Cardiac fibroblast (primary cell): Measurements from ENCODE around the gene IGF2R.
"Not testable (repeated sequence)": the region's sequence is repeated elsewhere in the genome, so short reads cannot be mapped to it uniquely, and the experiment has no call there.

Experiments
- DNase-seq, 2 donors: peaks; one replicate each; pipeline versions ENCODE4 v3.0.0 to v3.0.0-alpha.2; 2010; ENCODE audit warnings: low read depth in 2 of 2
- H3K4me3 ChIP-seq, 2 donors: replicated peaks in 1 of 2; 1 replicate in 1 of 2; 2 replicates in 1 of 2; pipeline ENCODE4 v1.5.1; 2011; ENCODE audit warnings: low read depth in 2 of 2, low read length in 2 of 2, mild to moderate bottlenecking in 2 of 2, moderate library complexity in 1 of 2
- TF ChIP-seq, protein P1 (sequence below): IDR thresholded peaks from one replicate; pipeline ENCODE4 v1.5.1; 2011; ENCODE audit warnings: low read depth, mild to moderate bottlenecking, low read length, inconsistent platforms

IGF2R gene

DNA sequence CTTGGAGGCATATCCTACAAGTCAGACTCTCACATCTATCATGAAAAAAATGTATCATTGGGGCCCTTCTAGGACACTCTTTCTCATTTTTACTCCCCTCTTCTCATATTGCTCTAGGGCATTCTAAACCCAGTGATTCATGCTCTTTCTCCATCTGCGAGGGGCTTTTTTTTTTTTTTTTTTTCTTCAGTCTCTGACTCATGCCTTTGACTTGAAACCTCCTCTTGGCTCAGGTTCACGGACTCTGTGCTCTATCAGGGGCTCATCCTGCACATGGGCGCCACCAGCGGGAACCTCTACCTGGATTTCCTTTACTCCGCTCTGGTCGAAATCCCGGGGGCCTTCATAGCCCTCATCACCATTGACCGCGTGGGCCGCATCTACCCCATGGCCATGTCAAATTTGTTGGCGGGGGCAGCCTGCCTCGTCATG, 170.6 kb downstream of the IGF2R start:
- H3K4me3 ChIP-seq, result no peak overlapping the region
- DNase-seq, result peak; percentile 87 to 93
- TF ChIP-seq, protein P1, sequence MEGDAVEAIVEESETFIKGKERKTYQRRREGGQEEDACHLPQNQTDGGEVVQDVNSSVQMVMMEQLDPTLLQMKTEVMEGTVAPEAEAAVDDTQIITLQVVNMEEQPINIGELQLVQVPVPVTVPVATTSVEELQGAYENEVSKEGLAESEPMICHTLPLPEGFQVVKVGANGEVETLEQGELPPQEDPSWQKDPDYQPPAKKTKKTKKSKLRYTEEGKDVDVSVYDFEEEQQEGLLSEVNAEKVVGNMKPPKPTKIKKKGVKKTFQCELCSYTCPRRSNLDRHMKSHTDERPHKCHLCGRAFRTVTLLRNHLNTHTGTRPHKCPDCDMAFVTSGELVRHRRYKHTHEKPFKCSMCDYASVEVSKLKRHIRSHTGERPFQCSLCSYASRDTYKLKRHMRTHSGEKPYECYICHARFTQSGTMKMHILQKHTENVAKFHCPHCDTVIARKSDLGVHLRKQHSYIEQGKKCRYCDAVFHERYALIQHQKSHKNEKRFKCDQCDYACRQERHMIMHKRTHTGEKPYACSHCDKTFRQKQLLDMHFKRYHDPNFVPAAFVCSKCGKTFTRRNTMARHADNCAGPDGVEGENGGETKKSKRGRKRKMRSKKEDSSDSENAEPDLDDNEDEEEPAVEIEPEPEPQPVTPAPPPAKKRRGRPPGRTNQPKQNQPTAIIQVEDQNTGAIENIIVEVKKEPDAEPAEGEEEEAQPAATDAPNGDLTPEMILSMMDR, result no peak

DNA sequence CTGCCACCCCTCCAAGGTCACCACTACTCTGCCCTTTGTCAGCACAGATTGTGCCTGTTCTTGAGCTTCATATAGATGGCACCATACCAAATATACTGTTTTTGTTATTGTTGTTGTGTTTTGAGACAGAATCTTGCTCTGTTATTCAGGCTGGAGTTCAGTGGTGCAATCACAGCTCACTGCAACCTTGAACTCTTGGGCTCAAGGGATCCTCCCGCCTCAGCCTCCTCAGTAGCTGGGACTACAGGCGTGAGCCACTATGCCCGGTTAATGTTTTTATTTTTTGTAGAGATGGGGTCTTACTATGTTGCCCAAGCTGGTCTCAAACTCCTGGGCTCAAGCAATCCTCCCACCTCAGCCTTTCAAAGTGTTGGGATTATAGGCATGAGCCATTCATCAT, 171.6 kb downstream of the IGF2R start:
- DNase-seq, H3K4me3 ChIP-seq: not testable (repeated sequence)

DNA sequence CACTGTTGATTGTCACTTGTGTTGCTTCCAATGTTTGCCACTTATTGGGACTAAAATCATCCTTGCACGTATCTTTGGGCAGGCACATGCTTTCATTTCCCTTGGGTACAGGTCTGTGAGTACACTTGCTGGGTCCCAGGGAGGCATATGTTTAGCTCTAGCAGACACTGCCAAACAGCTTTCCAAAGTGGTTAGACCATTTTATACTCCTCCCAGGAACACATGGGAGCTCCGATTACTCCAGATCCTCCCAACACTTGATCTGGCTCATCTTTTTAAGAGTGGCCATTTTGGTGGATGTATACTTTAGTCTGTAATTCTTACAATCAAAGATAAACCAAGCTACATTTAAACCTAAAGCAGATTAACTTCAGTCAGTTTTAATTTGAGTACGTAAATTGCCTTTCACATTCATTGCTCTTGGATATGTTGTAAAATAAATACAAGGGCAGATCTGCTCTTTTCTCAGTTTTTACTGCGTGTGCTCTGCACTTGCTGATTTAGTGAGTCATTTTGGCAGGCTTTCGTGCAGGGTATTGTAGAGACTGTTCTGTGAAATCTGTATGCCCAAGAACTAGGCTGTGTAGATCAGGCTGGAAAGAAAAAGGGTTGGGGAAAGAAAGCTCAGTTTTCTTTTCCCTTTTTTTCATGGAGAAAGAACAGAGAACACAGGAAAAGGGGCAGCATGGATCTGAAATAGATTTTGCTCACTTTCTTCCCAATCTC, 172.3 kb downstream of the IGF2R start:
- peak; percentile 63 to 81 for DNase-seq
- TF ChIP-seq, protein P1, result no peak
- H3K4me3 ChIP-seq, result no peak overlapping the region

DNA sequence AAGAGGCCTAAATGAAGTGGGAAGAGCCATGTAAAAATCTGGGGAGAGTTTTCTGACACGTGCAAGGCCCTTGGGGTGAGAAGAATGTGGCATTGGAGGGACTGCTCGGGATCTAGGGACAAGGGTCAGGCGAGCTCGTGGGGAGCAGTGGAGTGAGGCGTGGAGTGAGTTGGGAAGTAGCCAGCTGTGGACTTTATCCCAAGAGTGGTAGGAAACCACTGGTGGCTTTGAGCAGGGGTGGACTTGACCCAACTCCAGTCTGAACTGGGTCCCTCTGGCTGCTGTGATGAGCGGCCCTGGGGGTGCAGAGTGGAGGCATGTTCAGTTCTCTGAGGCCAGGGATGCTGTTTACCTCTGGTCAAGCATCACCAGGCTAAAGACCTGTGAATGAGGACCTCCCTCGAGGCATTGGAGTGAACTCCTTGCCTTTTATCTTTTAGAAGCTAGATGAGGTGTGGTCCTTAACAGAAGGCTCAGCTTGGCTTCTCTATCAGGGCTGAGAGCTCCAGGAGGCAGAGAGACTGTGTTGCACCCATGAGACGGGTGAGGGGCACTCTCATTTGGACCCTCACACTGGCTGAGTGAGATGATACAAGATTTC, 173.3 kb downstream of the IGF2R start:
- TF ChIP-seq, protein P1, result no peak
- no peak overlapping the region for H3K4me3 ChIP-seq
- no peak for DNase-seq

DNA sequence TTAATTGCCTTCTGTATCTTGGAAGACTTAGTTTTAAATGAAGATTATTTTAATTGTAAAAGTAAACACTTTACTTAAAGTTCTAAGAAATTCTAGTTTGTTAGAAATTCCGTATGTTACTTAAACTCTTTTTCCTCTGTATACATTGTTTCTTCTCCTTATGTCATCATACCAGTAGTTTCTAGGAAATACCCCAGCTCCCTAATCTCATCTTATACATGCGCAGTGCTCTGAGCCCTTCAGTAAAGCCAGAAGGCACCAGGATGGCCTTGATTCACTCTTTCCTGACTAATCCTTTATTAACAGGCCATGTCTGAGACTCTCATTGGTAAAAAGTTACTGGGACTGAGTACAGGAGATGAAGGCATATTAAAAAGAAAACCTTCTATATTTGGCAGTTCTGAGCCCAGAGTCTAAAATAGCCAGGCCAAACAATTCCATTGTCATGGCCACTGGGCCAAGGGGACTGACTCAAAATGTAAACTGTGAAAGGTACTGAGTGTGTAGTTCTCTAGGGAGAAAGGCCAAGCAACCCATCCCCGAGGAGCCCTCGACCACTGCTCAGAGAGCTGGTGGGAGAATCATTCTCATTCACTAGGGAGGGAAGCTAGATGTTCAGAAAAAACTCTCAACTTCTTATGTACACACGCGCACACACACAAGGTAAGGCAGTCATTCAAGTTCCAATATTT, 177.7 kb downstream of the IGF2R start:
- no peak for DNase-seq
- no peak overlapping the region for H3K4me3 ChIP-seq
- TF ChIP-seq, protein P1, result no peak

DNA sequence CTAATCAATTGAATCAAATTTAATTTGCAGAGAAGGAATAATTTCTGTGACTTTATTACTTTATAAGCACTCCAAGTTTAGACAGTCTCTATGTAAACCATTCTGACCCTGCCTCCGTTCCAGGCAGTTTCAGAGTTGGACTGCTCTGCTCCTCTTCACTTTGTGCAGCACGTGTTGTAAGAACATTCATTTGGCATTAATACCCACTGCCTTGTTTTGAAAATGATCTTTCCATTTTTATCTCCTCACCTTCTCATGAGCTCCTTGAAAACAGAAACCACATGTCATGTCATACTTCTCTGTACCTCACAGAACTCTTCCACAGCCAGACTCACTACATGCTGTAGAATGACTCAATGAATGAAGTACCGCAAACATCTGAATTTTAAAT, 178.3 kb downstream of the IGF2R start:
- no peak overlapping the region for H3K4me3 ChIP-seq
- DNase-seq, result no peak
- TF ChIP-seq, protein P1, result no peak

DNA sequence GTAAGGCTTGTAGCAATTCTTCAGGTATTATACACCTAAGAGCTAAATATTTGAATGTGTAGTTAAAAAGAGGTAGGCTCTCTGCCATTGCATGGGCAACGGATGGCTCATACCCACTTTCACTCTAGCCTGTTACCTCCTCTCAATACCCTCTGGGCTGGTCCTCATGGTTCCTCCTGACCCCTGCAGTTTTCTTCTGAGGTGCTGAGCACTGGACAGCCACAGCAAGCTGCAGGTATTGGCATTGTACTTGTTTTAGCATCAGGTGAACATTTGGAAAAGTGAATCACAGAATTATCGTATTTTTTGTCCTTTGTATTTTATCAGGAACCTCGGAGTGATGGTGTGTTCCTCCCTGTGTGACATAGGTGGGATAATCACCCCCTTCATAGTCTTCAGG, 185.6 kb downstream of the IGF2R start:
- no peak for DNase-seq
- TF ChIP-seq, protein P1, result no peak
- H3K4me3 ChIP-seq, result no peak overlapping the region
